Thyroid gland (tissue), 4 donors: Measurements from ENCODE around the gene TSHZ2. TPM values are rescaled to one million over a fixed set of nuclear protein-coding genes. Genes with fewer than 3 reads are reported as not detected.

Experiments
- DNase-seq, 2 donors: peaks; one replicate each; pipeline ENCODE4 v3.0.0-alpha.2; 2019
- H3K27ac ChIP-seq, 3 donors: fragments of 200-600 bp; sonication (generic); 1 replicate in 2 of 3; 2 replicates in 1 of 3; pipeline ENCODE4 v1.5.1; 2016 to 2019; ENCODE audit warnings: mild to moderate bottlenecking in 1 of 3, moderate library complexity in 1 of 3
- H3K27me3 ChIP-seq: fragments of 200-600 bp; sonication (generic); one replicate; pipeline ENCODE4 v1.5.1; 2019
- H3K36me3 ChIP-seq, 2 donors: fragments of 200-600 bp; sonication (generic); one replicate each; pipeline ENCODE4 v1.5.1; 2016 to 2019
- H3K4me1 ChIP-seq, 2 donors: fragments of 200-600 bp; sonication (generic); one replicate each; pipeline ENCODE4 v1.5.1; 2017 to 2019
- H3K4me3 ChIP-seq, 3 donors: fragments of 200-600 bp; sonication (generic); replicated peaks in 1 of 3; 1 replicate in 2 of 3; 2 replicates in 1 of 3; pipeline ENCODE4 v1.5.1; 2016; ENCODE audit warnings: mild to moderate bottlenecking in 1 of 3
- H3K9me3 ChIP-seq: fragments of 200-600 bp; sonication (generic); one replicate; pipeline ENCODE4 v1.5.1; 2017
- POLR2A ChIP-seq, 2 donors: fragments of 450-650 bp; IDR thresholded peaks; one replicate each; pipeline ENCODE4 v1.6.1; 2017; ENCODE audit warnings: antibody characterized with exemption in 2 of 2, mild to moderate bottlenecking in 2 of 2, moderate library complexity in 1 of 2
- WGBS, 2 donors: methylation state at CpG; one replicate each; pipeline ENCODE4 v1.1.5; 2017; 5-methylcytosine and 5-hydroxymethylcytosine counted together
- intact Hi-C: fragments of 100-400 bp; cut with DNase I; formaldehyde crosslinking; loops from one replicate; pipeline ENCODE4 v1.15.1; 2023
- total RNA-seq, 4 donors: library from RNA; depleted of rRNA; stranded (reverse); fragments of >200 nt; gene quantifications; one replicate each; pipeline ENCODE4 v1.2.3, GENCODE V29; 2016
- TF ChIP-seq, protein P1 (sequence below), 6 experiments: fragments of 200-600 bp in 3 of 6; fragments of 450-650 bp in 3 of 6; sonication (generic) in 3 of 6; IDR thresholded peaks; one replicate each; pipeline ENCODE4 v1.5.1; 2016 to 2019; ENCODE audit warnings: antibody characterized with exemption in 6 of 6, mild to moderate bottlenecking in 2 of 6, inconsistent platforms in 1 of 6, moderate library complexity in 1 of 6

Gene TSHZ2
- total RNA-seq, 4 donors from 2014 or later = 11.0 to 27.9 (median 14.0) TPM

DNA sequence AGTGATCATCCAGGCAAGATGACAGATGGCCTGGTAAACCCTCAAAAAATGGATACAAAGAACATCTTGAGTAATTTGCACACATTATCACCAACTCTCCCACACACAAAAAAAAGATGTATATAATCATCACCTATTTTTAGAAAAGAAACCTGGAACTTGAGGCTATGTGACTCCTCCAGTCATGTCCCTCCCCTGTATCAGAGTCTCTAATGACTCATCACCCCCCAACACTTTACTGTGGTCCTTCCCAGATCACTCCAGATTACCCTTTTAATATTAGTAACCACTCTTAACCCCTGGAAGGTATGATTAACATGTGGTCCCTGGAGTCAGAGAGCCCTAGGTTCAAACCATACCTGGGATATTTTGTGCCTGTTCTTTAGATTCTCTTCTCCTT lies 476.7 kb downstream of the TSHZ2 start:
- intact Hi-C loops = no loop called here
- DNase-seq = no peak
- Histone ChIP-seq H3K36me3 (no peaks in the 10 kb centered on the region), H3K9me3 (no peaks in the 10 kb centered on the region), H3K27me3 (no peaks in the 10 kb centered on the region), H3K27ac (no peak overlapping the region), H3K4me3 (no peak overlapping the region), H3K4me1 (peaks cover 10 to 12% of the 10 kb centered on the region in 2 donors)
- TF ChIP-seq POLR2A (IDR thresholded peaks at IDR 0.05) = no peak
- TF ChIP-seq, protein P1, sequence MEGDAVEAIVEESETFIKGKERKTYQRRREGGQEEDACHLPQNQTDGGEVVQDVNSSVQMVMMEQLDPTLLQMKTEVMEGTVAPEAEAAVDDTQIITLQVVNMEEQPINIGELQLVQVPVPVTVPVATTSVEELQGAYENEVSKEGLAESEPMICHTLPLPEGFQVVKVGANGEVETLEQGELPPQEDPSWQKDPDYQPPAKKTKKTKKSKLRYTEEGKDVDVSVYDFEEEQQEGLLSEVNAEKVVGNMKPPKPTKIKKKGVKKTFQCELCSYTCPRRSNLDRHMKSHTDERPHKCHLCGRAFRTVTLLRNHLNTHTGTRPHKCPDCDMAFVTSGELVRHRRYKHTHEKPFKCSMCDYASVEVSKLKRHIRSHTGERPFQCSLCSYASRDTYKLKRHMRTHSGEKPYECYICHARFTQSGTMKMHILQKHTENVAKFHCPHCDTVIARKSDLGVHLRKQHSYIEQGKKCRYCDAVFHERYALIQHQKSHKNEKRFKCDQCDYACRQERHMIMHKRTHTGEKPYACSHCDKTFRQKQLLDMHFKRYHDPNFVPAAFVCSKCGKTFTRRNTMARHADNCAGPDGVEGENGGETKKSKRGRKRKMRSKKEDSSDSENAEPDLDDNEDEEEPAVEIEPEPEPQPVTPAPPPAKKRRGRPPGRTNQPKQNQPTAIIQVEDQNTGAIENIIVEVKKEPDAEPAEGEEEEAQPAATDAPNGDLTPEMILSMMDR (IDR thresholded peaks at IDR 0.05) = no peak

DNA sequence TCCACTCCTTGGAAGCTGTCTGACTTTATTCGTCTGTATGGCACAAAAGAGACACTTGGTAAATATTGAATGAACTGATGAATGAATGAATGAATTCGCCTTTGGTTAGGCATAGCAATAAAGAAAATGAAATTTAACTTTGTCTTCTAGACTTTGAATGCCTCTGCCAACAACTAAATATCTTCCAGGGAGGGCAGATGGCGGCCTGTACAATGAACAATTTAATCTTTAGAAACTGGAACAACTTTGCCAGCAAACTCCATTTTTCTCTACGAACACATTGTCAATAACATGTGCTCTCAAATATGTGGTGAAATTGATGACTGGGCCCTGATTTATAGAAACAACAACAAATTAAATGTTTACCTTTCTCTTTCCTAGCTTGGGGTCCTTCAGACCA lies 480.9 kb downstream of the TSHZ2 start:
- intact Hi-C loops = no loop called here
- no peak overlapping the region for H3K4me3 ChIP-seq
- H3K27ac ChIP-seq = no peak overlapping the region
- H3K27me3 ChIP-seq = no peaks in the 10 kb centered on the region
- no peaks in the 10 kb centered on the region for H3K36me3 ChIP-seq
- TF ChIP-seq, protein P1 (IDR thresholded peaks at IDR 0.05) = no peak
- no peak for TF ChIP-seq POLR2A (IDR thresholded peaks at IDR 0.05)
- 88 to 94% methylated on average over 4 of the region's 4 CpGs for WGBS, 2 donors
- no peaks in the 10 kb centered on the region for H3K9me3 ChIP-seq
- H3K4me1 ChIP-seq = no peaks in the 10 kb centered on the region
- no peak for DNase-seq

DNA sequence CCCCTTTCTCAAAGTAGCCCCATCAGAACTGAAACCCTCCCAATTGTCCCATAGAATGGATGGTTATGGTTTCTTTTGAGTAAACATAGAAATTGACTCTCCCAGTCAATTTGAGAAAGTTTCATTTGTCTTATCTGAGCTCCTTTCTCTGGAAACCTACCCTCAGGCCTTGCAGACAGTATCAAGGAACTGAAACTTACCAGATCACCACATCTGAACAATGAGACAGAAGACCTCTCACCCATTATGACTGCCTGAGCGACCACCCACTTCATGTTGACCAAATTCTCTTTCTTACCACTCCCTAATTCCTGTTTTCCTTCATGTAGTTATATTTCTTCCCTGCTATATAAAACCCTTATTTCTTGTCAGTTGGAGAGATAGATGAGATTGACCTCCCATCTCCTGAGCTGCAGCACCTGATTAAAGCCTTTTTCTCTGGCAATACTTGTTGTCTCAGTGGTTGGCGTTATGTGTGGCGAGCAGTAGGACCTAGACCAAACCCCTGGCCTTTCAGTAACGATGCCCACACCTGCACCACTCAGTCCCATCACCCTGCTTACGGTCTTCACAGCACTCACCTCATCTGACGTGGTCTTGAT lies 482.6 kb downstream of the TSHZ2 start:
- H3K4me1 ChIP-seq = no peaks in the 10 kb centered on the region
- TF ChIP-seq POLR2A (IDR thresholded peaks at IDR 0.05) = no peak
- TF ChIP-seq, protein P1 (IDR thresholded peaks at IDR 0.05) = no peak
- intact Hi-C loops = no loop called here
- 92 to 97% methylated on average over 6 of the region's 6 CpGs for WGBS, 2 donors
- H3K9me3 ChIP-seq = no peaks in the 10 kb centered on the region
- H3K27ac ChIP-seq = no peak overlapping the region
- no peak overlapping the region for H3K4me3 ChIP-seq
- no peak for DNase-seq
- H3K36me3 ChIP-seq = no peaks in the 10 kb centered on the region
- H3K27me3 ChIP-seq = no peaks in the 10 kb centered on the region

DNA sequence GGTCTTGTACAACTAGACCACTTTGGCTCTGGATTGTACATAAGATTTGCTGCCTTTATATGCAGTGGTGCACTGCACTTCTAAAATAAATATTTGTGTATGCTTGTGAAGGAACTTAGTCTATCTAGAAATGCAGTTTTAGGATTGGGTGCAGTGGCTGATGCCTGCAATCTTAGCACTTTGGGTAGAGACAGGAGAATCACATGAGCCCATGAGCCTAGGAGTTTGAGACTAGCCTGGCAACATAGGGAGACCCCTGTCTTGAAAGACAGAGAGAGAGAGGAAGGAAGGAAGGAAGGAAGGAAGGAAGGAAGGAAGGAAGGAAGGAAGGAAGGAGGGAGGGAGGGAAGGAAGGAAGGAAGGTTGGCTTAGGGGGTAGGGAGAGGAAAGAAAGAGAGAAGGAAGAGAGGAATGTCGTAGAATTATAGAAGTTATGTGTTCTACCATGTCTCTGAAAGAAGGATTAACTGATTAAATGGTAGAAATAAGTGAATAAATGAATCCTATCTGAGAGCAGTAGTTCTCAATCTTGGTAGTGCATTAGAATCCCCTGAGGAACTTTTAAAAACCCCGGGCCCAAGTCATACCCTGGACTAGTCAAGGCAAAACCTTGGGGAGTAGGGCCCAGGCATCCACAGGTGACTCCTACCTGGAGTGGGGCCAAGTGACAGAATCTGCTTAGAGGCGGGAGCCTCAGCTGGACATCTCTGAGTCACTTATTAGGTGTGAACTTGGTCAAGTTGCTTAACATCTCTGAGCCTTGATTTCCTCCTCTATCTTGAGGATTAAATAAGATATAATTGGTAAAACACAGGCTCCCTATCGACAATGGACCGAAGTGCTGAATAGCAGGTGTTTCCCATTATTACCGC lies 491.2 kb downstream of the TSHZ2 start:
- Histone ChIP-seq H3K4me3 (no peak overlapping the region), H3K27ac (no peak overlapping the region), H3K9me3 (no peaks in the 10 kb centered on the region), H3K4me1 (no peaks in the 10 kb centered on the region), H3K27me3 (no peaks in the 10 kb centered on the region), H3K36me3 (no peaks in the 10 kb centered on the region)
- WGBS, 2 donors = 92 to 93% methylated on average over 6 of the region's 6 CpGs
- TF ChIP-seq POLR2A (IDR thresholded peaks at IDR 0.05) = no peak
- TF ChIP-seq, protein P1 (IDR thresholded peaks at IDR 0.05) = no peak
- DNase-seq = no peak
- intact Hi-C loops = no loop called here

DNA sequence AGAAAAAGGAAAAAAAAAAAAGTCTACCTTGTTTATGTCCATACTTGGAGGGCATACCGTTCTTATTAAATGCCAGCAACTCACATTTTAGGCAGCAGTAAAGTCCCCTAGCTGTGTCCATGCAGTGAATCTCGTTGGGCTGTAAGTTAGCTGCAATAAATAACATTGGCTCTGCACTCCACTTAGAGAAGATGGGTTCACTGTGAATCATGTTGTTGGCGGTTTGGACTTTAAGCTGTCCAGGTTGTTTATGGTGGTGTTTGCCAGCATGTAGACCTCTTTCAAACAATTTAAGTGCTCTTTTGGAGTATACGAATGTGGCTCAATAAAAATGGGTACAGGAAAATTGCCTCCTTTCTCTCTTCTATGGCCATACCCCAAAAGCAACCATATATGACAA lies 494.1 kb downstream of the TSHZ2 start:
- TF ChIP-seq POLR2A (IDR thresholded peaks at IDR 0.05) = no peak
- TF ChIP-seq, protein P1 (IDR thresholded peaks at IDR 0.05) = no peak
- H3K27ac ChIP-seq = no peak overlapping the region
- WGBS, 2 donors = 84 to 88% methylated on average over 4 of the region's 4 CpGs
- H3K36me3 ChIP-seq = no peaks in the 10 kb centered on the region
- H3K4me1 ChIP-seq = no peaks in the 10 kb centered on the region
- DNase-seq = no peak
- H3K4me3 ChIP-seq = no peak overlapping the region
- no peaks in the 10 kb centered on the region for H3K9me3 ChIP-seq
- H3K27me3 ChIP-seq = no peaks in the 10 kb centered on the region
- intact Hi-C loops = no loop called here
